Measurements from ENCODE around the gene PLCZ1.

PLCZ1 gene

GRCh38 chr12:18658829-18659228, 79.0 kb downstream of the PLCZ1 start:
- no peak for TF ChIP-seq CTCF (IDR thresholded peaks at IDR 0.05; ENCODE audit: extremely low read depth, insufficient read depth, missing control alignments)
- in situ Hi-C loops (cut with MboI; ENCODE audit: low pct_unique_long_range_greater_than_20kb, low sequenced_read_pairs, unreplicated experiment) = no loop called here
- no peak for DNase-seq (ENCODE audit: low spot score)

- no peak for DNase-seq (ENCODE audit: low spot score)
- in situ Hi-C loops (cut with MboI; ENCODE audit: low pct_unique_long_range_greater_than_20kb, low sequenced_read_pairs, unreplicated experiment) = no loop called here
- TF ChIP-seq CTCF (IDR thresholded peaks at IDR 0.05; ENCODE audit: extremely low read depth, insufficient read depth, missing control alignments) = no peak
Observed at GRCh38 chr12:18658179-18658578, 79.6 kb downstream of the PLCZ1 start.

- DNase-seq (ENCODE audit: low spot score) = no peak
- no peak for TF ChIP-seq CTCF (IDR thresholded peaks at IDR 0.05; ENCODE audit: extremely low read depth, insufficient read depth, missing control alignments)
- in situ Hi-C loops (cut with MboI; ENCODE audit: low pct_unique_long_range_greater_than_20kb, low sequenced_read_pairs, unreplicated experiment) = no loop called here
Observed at GRCh38 chr12:18655351-18655750, 82.5 kb downstream of the PLCZ1 start.

GRCh38 chr12:18653465-18653864, 84.3 kb downstream of the PLCZ1 start:
- no peak for DNase-seq (ENCODE audit: low spot score)
- TF ChIP-seq CTCF (IDR thresholded peaks at IDR 0.05; ENCODE audit: extremely low read depth, insufficient read depth, missing control alignments) = no peak
- in situ Hi-C loops (cut with MboI; ENCODE audit: low pct_unique_long_range_greater_than_20kb, low sequenced_read_pairs, unreplicated experiment) = no loop called here

- in situ Hi-C loops (cut with MboI; ENCODE audit: low pct_unique_long_range_greater_than_20kb, low sequenced_read_pairs, unreplicated experiment) = no loop called here
- no peak for DNase-seq (ENCODE audit: low spot score)
- TF ChIP-seq CTCF (IDR thresholded peaks at IDR 0.05; ENCODE audit: extremely low read depth, insufficient read depth, missing control alignments) = no peak
Observed at GRCh38 chr12:18652596-18652995, 85.2 kb downstream of the PLCZ1 start.

- in situ Hi-C loops (cut with MboI; ENCODE audit: low pct_unique_long_range_greater_than_20kb, low sequenced_read_pairs, unreplicated experiment) = no loop called here
- DNase-seq (ENCODE audit: low spot score) = no peak
- no peak for TF ChIP-seq CTCF (IDR thresholded peaks at IDR 0.05; ENCODE audit: extremely low read depth, insufficient read depth, missing control alignments)
Observed at GRCh38 chr12:18651525-18651924, 86.3 kb downstream of the PLCZ1 start.
